Subcutaneous adipose tissue (tissue), 4 donors: Measurements from ENCODE around the gene EPN3. TPM values are rescaled to one million over a fixed set of nuclear protein-coding genes. Genes with fewer than 3 reads are reported as not detected.

Experiments
- total RNA-seq, 4 donors: library from RNA; depleted of rRNA; stranded (reverse); fragments of >200 nt; gene quantifications; one replicate each; pipeline ENCODE4 v1.1.0, GENCODE V29; 2016
- TF ChIP-seq, protein P1 (sequence below): fragments of 450-650 bp; IDR thresholded peaks from one replicate; pipeline ENCODE4 v1.5.1; 2016; ENCODE audit warnings: low read depth, mild to moderate bottlenecking, control low read depth, antibody characterized with exemption, moderate library complexity

Gene EPN3
- total RNA-seq, 4 donors from 2014 or later: not detected

GRCh38 chr17:50547035-50547735, 14.7 kb downstream of the EPN3 start, which contains the start of gene SPATA20:
Gene SPATA20, plus strand, starts transcription at chr17:50547174. Its CDS starts 35 bp downstream, at chr17:50547209.
- TF ChIP-seq, protein P1, sequence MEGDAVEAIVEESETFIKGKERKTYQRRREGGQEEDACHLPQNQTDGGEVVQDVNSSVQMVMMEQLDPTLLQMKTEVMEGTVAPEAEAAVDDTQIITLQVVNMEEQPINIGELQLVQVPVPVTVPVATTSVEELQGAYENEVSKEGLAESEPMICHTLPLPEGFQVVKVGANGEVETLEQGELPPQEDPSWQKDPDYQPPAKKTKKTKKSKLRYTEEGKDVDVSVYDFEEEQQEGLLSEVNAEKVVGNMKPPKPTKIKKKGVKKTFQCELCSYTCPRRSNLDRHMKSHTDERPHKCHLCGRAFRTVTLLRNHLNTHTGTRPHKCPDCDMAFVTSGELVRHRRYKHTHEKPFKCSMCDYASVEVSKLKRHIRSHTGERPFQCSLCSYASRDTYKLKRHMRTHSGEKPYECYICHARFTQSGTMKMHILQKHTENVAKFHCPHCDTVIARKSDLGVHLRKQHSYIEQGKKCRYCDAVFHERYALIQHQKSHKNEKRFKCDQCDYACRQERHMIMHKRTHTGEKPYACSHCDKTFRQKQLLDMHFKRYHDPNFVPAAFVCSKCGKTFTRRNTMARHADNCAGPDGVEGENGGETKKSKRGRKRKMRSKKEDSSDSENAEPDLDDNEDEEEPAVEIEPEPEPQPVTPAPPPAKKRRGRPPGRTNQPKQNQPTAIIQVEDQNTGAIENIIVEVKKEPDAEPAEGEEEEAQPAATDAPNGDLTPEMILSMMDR: no peak

GRCh38 chr17:50547736-50548083, 15.2 kb downstream of the EPN3 start:
- TF ChIP-seq, protein P1: no peak

GRCh38 chr17:50548831-50549230, 16.3 kb downstream of the EPN3 start:
- TF ChIP-seq, protein P1: no peak

DNA sequence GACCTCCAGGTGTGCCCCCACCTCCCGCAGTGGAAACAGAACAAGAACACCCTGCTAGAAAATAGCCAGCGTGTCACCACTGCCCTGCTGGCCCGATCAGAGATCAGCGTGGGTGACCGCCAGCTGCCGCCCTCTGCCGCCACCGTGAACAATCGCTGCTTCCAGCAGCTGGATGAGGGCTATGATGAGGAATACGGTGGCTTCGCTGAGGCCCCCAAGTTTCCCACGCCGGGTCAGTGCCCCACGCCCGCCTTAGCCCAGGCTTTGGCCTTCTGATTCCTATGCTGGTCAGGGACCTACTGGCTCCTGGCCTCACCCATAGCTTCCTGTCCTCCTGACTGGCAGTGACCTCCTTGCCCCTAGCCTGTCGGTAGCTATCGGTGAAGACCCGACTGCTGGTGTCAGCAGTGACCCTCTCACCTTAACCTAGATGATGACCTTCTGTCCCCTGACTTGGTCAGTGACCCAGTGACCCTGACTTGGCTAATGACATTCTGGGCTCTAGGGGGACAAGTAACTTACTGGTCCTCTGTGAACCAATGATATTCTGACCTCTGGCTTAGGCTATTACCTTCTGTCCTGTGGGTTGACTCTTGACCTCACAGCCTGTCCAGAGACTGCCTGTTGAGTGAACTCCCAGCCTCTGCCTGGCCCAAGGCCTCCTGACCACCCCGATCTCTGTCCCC, 16.9 kb downstream of the EPN3 start:
- TF ChIP-seq, protein P1: no peak

DNA sequence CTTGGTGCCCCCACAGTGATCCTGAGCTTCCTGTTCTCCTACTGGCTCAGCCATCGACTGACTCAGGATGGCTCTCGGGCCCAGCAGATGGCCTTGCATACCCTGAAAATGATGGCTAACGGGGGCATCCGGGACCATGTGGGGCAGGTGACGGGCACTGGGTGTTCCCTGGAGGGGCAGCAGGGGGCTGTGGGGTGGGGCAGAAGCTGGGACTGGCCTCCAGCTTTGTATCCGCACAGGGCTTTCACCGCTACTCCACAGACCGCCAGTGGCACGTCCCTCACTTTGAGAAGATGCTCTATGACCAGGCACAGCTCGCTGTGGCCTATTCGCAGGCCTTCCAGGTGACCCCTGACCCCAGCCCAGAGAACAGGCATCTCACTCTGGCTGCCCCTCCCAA, 17.4 kb downstream of the EPN3 start:
- TF ChIP-seq, protein P1: no peak

- TF ChIP-seq, protein P1: no peak
Measured at GRCh38 chr17:50550661-50551432, 18.3 kb downstream of the EPN3 start.

DNA sequence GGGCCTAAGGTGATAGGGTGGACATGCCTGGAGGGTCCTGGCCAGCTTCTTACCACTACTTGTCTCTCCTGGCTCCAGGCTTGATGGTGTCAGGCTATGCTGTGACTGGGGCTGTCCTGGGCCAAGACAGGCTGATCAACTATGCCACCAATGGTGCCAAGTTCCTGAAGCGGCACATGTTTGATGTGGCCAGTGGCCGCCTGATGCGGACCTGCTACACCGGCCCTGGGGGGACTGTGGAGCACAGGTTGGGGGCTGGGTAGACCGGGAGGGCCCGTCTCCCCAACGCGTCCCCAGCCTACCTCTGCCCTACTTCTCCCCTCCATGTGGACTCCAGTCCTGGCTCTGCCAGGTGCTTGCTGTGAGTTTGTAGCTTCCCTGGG, 18.9 kb downstream of the EPN3 start:
- TF ChIP-seq, protein P1: no peak
